Measurements from ENCODE around the gene IL1B.

- no peak for TF ChIP-seq POLR2A (IDR thresholded peaks at IDR 0.05)
- no peak for TF ChIP-seq CTCF (IDR thresholded peaks at IDR 0.05)
These were observed 8.9 kb downstream of the IL1B start for GRCh38 chr2:112827604-112828185.
